Measurements from ENCODE around the gene SNRNP200. TPM values are rescaled to one million over a fixed set of nuclear protein-coding genes. Genes with fewer than 3 reads are reported as not detected.

Gene SNRNP200
- total RNA-seq, 1 donor from 2014 or later, result 104 TPM

GRCh38 chr2:96340493-96341414, 35.4 kb upstream of the SNRNP200 start:
- TF ChIP-seq CTCF (IDR thresholded peaks at IDR 0.05; ENCODE audit: insufficient read depth, low read length, poor library complexity, severe bottlenecking), result no peak
- H3K27me3 ChIP-seq (ENCODE audit: control insufficient read depth, insufficient read depth, low read length), result no peaks in the 10 kb centered on the region

GRCh38 chr2:96336873-96337272, 31.5 kb upstream of the SNRNP200 start:
- H3K27me3 ChIP-seq (ENCODE audit: control insufficient read depth, insufficient read depth, low read length), result no peaks in the 10 kb centered on the region
- H3K4me3 ChIP-seq (ENCODE audit: low read depth, low read length), result no peak overlapping the region
- H3K36me3 ChIP-seq (ENCODE audit: control insufficient read depth, insufficient read depth, low read length), result no peaks in the 10 kb centered on the region
- DNase-seq (ENCODE audit: low read depth), result no peak
- no peak for TF ChIP-seq CTCF (IDR thresholded peaks at IDR 0.05; ENCODE audit: insufficient read depth, low read length, poor library complexity, severe bottlenecking)

More at GRCh38 chr2:96340493-96341414, 35.4 kb upstream of the SNRNP200 start:
- H3K4me3 ChIP-seq (ENCODE audit: low read depth, low read length), result no peak overlapping the region
- H3K36me3 ChIP-seq (ENCODE audit: control insufficient read depth, insufficient read depth, low read length), result no peaks in the 10 kb centered on the region
- DNase-seq (ENCODE audit: low read depth), result no peak

GRCh38 chr2:96336104-96336775, 30.9 kb upstream of the SNRNP200 start:
- Histone ChIP-seq H3K4me3 (ENCODE audit: low read depth, low read length) (peak overlapping the region; percentile 77), H3K27me3 (ENCODE audit: control insufficient read depth, insufficient read depth, low read length) (no peaks in the 10 kb centered on the region), H3K36me3 (ENCODE audit: control insufficient read depth, insufficient read depth, low read length) (no peaks in the 10 kb centered on the region)
- DNase-seq (ENCODE audit: low read depth), result no peak
- no peak for TF ChIP-seq CTCF (IDR thresholded peaks at IDR 0.05; ENCODE audit: insufficient read depth, low read length, poor library complexity, severe bottlenecking)

GRCh38 chr2:96333708-96334107, 28.4 kb upstream of the SNRNP200 start:
- TF ChIP-seq CTCF (IDR thresholded peaks at IDR 0.05; ENCODE audit: insufficient read depth, low read length, poor library complexity, severe bottlenecking), result no peak
- H3K4me3 ChIP-seq (ENCODE audit: low read depth, low read length), result no peak overlapping the region
- H3K36me3 ChIP-seq (ENCODE audit: control insufficient read depth, insufficient read depth, low read length), result no peaks in the 10 kb centered on the region
- no peaks in the 10 kb centered on the region for H3K27me3 ChIP-seq (ENCODE audit: control insufficient read depth, insufficient read depth, low read length)
- DNase-seq (ENCODE audit: low read depth), result no peak

- no peak overlapping the region for H3K4me3 ChIP-seq (ENCODE audit: low read depth, low read length)
- H3K36me3 ChIP-seq (ENCODE audit: control insufficient read depth, insufficient read depth, low read length), result no peaks in the 10 kb centered on the region
- no peak for DNase-seq (ENCODE audit: low read depth)
- TF ChIP-seq CTCF (IDR thresholded peaks at IDR 0.05; ENCODE audit: insufficient read depth, low read length, poor library complexity, severe bottlenecking), result no peak
- H3K27me3 ChIP-seq (ENCODE audit: control insufficient read depth, insufficient read depth, low read length), result no peaks in the 10 kb centered on the region
Measured at GRCh38 chr2:96330407-96330806, 25.1 kb upstream of the SNRNP200 start.
